Esophagus muscularis mucosa (tissue), 4 donors: Measurements from ENCODE around the gene MAML3. TPM values are rescaled to one million over a fixed set of nuclear protein-coding genes. Genes with fewer than 3 reads are reported as not detected.

Experiments
- DNase-seq: peaks from one replicate; pipeline ENCODE4 v3.0.0-alpha.2; 2017; ENCODE audit errors: extremely low spot score
- H3K27ac ChIP-seq, 4 donors: fragments of 200-600 bp; sonication (generic); replicated peaks in 1 of 4; 1 replicate in 3 of 4; 2 replicates in 1 of 4; pipeline ENCODE4 v1.5.1; 2016 to 2019; ENCODE audit warnings: mild to moderate bottlenecking in 1 of 4
- H3K27me3 ChIP-seq, 4 donors: fragments of 200-600 bp; sonication (generic); one replicate each; pipeline versions ENCODE4 v1.5.1 to v1.6.0; 2016 to 2019
- H3K36me3 ChIP-seq, 4 donors: fragments of 200-600 bp; sonication (generic); one replicate each; pipeline ENCODE4 v1.5.1; 2016 to 2019
- H3K4me1 ChIP-seq, 4 donors: fragments of 200-600 bp; sonication (generic); one replicate each; pipeline ENCODE4 v1.5.1; 2016 to 2019
- H3K4me3 ChIP-seq, 4 donors: fragments of 200-600 bp; sonication (generic); 1 replicate in 2 of 4; 2 replicates in 2 of 4; pipeline ENCODE4 v1.5.1; 2016 to 2019; ENCODE audit warnings: mild to moderate bottlenecking in 4 of 4, moderate library complexity in 1 of 4
- H3K9me3 ChIP-seq, 4 donors: fragments of 200-600 bp; sonication (generic); 1 replicate in 3 of 4; 2 replicates in 1 of 4; pipeline ENCODE4 v1.5.1; 2016 to 2019
- EP300 ChIP-seq: sonication (generic); formaldehyde crosslinking; IDR thresholded peaks from one replicate; pipeline ENCODE4 v1.6.1; 2017; ENCODE audit warnings: antibody characterized with exemption
- POLR2A ChIP-seq: fragments of 450-650 bp; IDR thresholded peaks from one replicate; pipeline ENCODE4 v1.6.1; 2017; ENCODE audit warnings: antibody characterized with exemption, moderate library complexity, mild to moderate bottlenecking, low read depth
- POLR2AphosphoS5 ChIP-seq, 2 donors: sonication (generic); formaldehyde crosslinking; IDR thresholded peaks; one replicate each; pipeline ENCODE4 v1.6.1; 2017; ENCODE audit warnings: antibody characterized with exemption in 2 of 2
- WGBS: methylation state at CpG from one replicate; pipeline ENCODE4 v1.1.5; 2018; 5-methylcytosine and 5-hydroxymethylcytosine counted together
- intact Hi-C: fragments of 100-400 bp; cut with DNase I; formaldehyde crosslinking; loops from one replicate; pipeline ENCODE4 v1.15.1; 2023
- total RNA-seq, 4 donors: library from RNA; depleted of rRNA; stranded (reverse); fragments of >200 nt; gene quantifications; one replicate each; pipeline versions ENCODE4 v1.1.0 to v1.2.1, GENCODE V29; 2016
- TF ChIP-seq, protein P1 (sequence below), 3 experiments: fragments of 200-600 bp in 2 of 3; fragments of 450-650 bp in 1 of 3; sonication (generic) in 2 of 3; IDR thresholded peaks; one replicate each; pipeline ENCODE4 v1.5.1; 2017 to 2019; ENCODE audit warnings: antibody characterized with exemption in 3 of 3, mild to moderate bottlenecking in 2 of 3, moderate library complexity in 1 of 3

MAML3 gene
- total RNA-seq, 4 donors from 2014 or later, result 5.0 to 8.7 (median 7.1) TPM

DNA sequence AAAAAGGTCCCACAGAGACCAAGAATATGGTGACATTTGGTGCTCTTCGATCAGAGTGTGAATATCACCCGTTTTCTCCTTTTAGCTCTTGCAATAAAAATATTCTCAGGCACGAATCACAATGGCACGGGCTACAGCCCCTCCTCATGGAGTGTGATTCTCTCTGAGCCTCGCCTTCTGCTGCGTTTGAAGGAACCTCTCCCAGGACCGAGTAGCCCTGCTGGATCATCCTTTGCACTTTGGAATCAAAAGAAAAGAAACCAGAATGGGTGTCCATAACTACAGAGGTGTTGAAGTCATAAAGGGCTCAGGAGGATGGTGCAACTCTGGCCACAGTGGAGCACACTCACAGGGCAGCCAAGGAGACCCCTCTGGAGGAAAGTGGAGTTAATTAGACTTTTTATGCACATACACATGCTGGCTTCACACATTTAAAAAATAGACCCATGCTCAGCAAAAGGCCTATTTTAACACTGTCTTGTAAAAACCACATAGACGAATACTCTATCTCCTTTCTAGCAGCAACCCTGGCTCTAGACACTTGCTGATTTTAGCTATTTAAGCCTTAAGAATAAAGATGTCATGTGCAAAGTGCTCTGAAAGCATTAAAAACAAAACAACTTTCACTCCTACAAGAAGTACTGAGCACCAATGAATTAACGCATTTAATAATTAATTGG is 19.1 kb downstream of the MAML3 start:
- TF ChIP-seq POLR2AphosphoS5 (IDR thresholded peaks at IDR 0.05), result no peak
- TF ChIP-seq, protein P1, sequence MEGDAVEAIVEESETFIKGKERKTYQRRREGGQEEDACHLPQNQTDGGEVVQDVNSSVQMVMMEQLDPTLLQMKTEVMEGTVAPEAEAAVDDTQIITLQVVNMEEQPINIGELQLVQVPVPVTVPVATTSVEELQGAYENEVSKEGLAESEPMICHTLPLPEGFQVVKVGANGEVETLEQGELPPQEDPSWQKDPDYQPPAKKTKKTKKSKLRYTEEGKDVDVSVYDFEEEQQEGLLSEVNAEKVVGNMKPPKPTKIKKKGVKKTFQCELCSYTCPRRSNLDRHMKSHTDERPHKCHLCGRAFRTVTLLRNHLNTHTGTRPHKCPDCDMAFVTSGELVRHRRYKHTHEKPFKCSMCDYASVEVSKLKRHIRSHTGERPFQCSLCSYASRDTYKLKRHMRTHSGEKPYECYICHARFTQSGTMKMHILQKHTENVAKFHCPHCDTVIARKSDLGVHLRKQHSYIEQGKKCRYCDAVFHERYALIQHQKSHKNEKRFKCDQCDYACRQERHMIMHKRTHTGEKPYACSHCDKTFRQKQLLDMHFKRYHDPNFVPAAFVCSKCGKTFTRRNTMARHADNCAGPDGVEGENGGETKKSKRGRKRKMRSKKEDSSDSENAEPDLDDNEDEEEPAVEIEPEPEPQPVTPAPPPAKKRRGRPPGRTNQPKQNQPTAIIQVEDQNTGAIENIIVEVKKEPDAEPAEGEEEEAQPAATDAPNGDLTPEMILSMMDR (IDR thresholded peaks at IDR 0.05), result no peak
- no peak for TF ChIP-seq EP300
- no peak for TF ChIP-seq POLR2A
- intact Hi-C loops, result no loop called here
- DNase-seq, result no peak
- 78% methylated on average over 9 of the region's 9 CpGs for WGBS
- H3K4me1 ChIP-seq, result peaks cover 7 to 22% (median 16%) of the 10 kb centered on the region in 4 donors
- no peaks in the 10 kb centered on the region for H3K9me3 ChIP-seq
- no peak overlapping the region for H3K4me3 ChIP-seq
- no peaks in the 10 kb centered on the region for H3K27me3 ChIP-seq
- H3K27ac ChIP-seq, result no peak overlapping the region
- H3K36me3 ChIP-seq, result no peaks in the 10 kb centered on the region

DNA sequence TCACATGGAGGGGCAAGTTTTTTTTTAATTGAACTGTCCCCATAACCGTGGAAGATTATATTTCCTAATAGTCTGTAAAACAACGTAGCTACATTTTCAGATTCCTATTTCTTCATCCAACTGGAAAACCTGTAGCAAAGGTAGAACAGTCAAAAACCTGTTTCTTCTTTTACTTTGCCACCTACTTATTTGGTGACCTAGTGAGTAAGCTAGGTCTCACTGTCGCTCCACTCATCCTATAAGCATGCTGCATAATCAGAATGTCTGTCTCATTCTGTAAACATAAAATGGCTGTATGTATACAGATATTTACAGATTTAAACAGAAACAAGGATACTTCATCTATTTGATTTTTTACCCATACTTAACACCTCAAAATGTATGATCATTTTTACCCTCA is 20.4 kb downstream of the MAML3 start:
- H3K27ac ChIP-seq, result no peak overlapping the region
- H3K4me1 ChIP-seq, result peaks cover 7 to 22% (median 16%) of the 10 kb centered on the region in 4 donors
- no peaks in the 10 kb centered on the region for H3K9me3 ChIP-seq
- no peak for TF ChIP-seq POLR2AphosphoS5 (IDR thresholded peaks at IDR 0.05)
- no peaks in the 10 kb centered on the region for H3K27me3 ChIP-seq
- no peak overlapping the region for H3K4me3 ChIP-seq
- 92% methylated on average over 3 of the region's 3 CpGs for WGBS
- H3K36me3 ChIP-seq, result no peaks in the 10 kb centered on the region
- no peak for DNase-seq
- intact Hi-C loops, result no loop called here

- 100% methylated on average over 5 of the region's 5 CpGs for WGBS
- no peaks in the 10 kb centered on the region for H3K36me3 ChIP-seq
- TF ChIP-seq, protein P1 (IDR thresholded peaks at IDR 0.05), result no peak
- TF ChIP-seq POLR2AphosphoS5 (IDR thresholded peaks at IDR 0.05), result no peak
- TF ChIP-seq EP300, result no peak
- no peak for TF ChIP-seq POLR2A
- H3K4me3 ChIP-seq, result no peak overlapping the region
- H3K27ac ChIP-seq, result no peak overlapping the region
- H3K9me3 ChIP-seq, result no peaks in the 10 kb centered on the region
- H3K4me1 ChIP-seq, result peaks cover 7 to 21% (median 14%) of the 10 kb centered on the region in 4 donors
- H3K27me3 ChIP-seq, result no peaks in the 10 kb centered on the region
- no peak for DNase-seq
- intact Hi-C loops, result no loop called here
These were observed 22.2 kb downstream of the MAML3 start for GRCh38 chr4:140131675-140132229.

GRCh38 chr4:140130677-140131076 is 23.3 kb downstream of the MAML3 start:
- WGBS, result 70% methylated on average over 2 of the region's 2 CpGs
- TF ChIP-seq, protein P1 (IDR thresholded peaks at IDR 0.05), result no peak
- TF ChIP-seq POLR2A (no peak), POLR2AphosphoS5 (IDR thresholded peaks at IDR 0.05) (no peak)
- no peak for DNase-seq
- intact Hi-C loops, result no loop called here
- H3K36me3 ChIP-seq, result no peaks in the 10 kb centered on the region
- H3K27ac ChIP-seq, result no peak overlapping the region
- H3K27me3 ChIP-seq, result no peaks in the 10 kb centered on the region
- H3K4me1 ChIP-seq, result peaks cover 6 to 12% (median 8%) of the 10 kb centered on the region in 4 donors
- no peaks in the 10 kb centered on the region for H3K9me3 ChIP-seq
- no peak overlapping the region for H3K4me3 ChIP-seq

- H3K4me3 ChIP-seq, result no peak overlapping the region
- H3K27ac ChIP-seq, result no peak overlapping the region
- intact Hi-C loops, result no loop called here
- TF ChIP-seq POLR2AphosphoS5 (IDR thresholded peaks at IDR 0.05), result no peak
- TF ChIP-seq POLR2A, result no peak
- 100% methylated on average over 2 of the region's 2 CpGs for WGBS
- no peaks in the 10 kb centered on the region for H3K27me3 ChIP-seq
- DNase-seq, result no peak
- H3K9me3 ChIP-seq, result no peaks in the 10 kb centered on the region
- H3K36me3 ChIP-seq, result no peaks in the 10 kb centered on the region
- no peaks in the 10 kb centered on the region for H3K4me1 ChIP-seq
These were observed 26.6 kb downstream of the MAML3 start for GRCh38 chr4:140127422-140127821.
